Stimulated activated naive CD4-positive, alpha-beta T cell treated with Interleukin-2 at 50 U/mL for 16 hours (primary cell): ENCODE data around the gene MCTP2.

Source experiments
- DNase-seq: peaks from one replicate; lab custom pipeline; 2025; lab: John Stamatoyannopoulos, UW

MCTP2 gene

DNA sequence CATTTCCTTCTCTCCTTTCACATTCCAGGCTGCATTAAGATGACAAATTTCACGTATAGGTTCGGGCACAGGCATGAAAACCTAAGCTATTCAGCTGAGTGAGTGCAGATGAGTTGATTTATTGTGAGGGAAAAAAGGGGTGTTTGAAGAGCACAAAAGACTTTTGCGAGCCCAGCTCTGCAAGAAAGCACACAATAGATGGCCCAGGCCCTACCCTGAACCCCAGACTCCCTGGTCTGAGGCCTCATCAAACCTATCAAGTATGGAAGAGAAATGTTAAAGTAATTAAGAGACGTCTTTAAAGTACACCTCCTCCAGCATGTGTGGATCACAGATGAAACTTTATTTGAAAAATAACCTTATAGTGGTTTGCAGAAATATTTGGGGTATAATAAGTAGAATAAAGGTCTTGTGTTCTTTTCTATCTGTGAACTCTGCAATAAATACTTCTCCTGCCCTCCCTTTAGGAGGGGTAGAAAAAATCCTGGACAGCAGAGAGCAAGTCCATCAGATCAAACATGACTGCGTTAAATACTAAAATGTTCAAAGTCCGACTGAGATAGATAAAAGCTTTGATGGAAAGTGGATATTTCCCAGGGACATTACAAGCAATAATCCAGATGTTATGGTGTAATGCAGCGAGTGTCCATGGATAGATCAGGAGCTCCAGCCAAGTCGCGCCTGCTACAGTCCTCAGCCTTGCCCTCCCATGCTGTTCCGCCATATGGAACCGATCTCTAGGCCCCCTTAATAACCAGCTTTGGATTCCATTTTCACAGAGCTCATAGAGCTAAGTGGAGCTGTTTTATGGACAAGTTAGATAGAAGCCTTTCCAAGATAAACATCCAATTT, 121.5 kb downstream of the MCTP2 start:
- no peak for DNase-seq

DNA sequence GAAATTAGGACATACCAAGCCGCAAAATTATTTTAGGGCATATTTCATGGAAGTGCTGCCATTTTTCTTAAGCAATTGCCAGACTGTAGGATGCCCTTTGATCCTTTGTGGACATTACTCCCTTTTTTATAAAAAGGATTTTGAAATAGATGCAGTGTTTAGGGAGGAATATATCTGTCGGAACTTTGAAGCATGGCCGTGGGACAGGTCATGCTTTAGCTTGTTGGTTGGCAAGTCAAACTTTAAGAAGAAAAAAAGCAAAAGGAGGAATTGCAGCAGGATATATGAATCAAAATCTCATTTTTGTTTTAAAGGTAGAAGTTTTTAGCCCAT, 122.1 kb downstream of the MCTP2 start:
- DNase-seq = no peak

DNA sequence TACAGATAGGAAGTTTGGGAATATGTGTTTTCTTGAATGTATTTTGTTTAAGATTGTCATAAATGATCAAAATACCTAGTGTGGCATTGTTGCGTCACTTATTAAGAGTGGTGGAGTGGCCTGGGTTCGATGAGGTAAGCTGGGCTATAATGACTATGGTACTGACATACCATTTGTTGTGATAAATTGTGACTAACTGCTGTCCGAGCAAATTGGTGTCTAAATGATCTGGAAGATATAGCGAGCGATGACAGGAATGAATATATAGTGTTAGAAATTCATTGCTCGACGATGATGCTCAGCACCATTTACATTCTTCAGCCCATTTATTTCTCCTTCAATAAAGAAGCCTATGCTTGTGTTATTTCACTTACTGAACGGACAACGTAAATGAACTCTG, 123.3 kb downstream of the MCTP2 start:
- DNase-seq = no peak

DNA sequence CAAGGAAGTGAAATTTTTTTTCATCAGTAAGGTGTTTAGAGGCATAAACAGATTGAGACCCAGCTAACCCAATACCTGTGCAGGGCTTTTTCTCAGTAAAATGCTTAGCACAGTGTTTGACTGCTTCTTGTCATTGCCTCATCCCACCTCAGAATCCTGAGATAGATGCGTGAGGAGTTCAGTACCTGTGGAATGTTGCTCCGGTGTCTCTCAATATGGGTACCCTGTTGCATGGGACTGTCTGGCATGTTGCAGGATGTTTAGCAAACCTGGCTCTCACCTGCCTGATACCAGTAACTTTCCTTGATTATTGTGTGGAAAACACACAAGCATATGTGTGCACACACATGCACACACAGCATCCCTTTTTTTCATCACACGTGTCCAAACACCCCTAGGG, 128.4 kb downstream of the MCTP2 start:
- DNase-seq = no peak

DNA sequence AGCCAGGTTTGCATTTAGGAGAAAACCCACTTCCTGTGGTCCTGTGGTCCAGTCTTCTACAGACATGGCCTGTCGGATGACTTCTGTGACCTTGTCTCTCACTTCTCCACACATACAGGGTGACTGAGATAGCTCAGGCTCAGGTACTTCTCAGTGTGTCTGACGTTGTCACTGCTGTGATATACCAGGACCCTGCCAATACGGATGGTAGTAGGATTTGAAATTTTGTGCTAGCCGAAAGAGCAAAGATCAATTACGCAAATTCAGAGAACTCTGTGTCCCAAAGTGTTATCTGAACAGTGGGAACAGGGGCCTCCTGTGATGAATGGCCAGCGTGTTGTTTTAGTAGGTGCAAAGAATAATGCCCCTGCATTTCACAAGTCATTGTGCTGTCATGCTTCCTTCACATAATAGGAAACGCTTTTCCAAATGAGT, 128.9 kb downstream of the MCTP2 start:
- DNase-seq = no peak

DNA sequence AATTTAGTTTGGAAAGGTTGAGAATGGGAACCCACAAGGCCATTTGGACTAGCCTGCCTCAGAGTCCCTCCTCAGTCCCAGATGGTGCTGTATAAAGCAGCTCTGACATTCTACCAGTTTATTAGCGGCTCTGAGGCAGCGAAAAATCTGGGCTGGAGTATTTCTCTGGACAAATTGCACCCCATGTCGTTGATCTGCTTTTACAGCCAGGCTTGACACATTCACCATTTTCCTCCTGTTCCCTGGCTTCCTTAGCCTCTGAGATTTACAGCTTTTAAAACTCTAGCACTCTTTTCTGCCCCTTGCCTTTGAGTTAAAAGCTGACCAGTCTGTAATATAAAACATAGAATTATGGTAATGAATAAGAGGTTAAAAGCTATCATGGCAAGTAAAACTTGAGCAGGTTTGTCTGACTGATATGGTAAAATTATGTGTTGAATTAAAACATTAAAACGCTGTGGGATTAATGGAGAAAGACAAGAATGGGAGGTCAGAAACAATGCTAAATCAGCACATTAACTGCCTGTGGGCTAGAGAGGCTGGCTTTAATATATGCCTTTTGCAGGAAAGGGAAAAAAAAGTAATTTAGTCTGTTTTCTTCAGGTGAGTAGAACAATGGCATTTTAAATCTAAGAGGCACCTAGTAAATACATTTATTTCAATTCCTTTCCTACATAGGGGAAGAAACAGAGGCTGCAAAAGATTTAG, 131.2 kb downstream of the MCTP2 start:
- DNase-seq = no peak

DNA sequence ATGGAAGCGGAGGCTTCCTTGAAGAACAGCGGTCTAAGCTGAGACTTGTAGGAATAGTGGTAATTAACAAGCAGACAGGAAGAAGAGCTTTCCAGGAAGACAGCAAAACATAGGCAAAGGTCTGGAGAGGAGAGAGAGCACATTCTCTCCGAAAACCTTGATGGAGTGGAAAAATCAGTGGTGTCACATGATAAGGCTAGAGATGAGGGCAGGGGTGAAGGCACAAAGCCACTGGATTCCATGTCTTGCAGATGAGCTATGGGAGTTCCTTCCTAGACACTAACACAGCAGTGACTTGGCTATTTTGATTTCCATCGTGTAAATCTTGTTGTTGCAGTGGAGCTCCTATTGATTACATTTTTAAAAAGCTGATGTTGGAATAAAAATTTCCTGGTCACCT, 132.0 kb downstream of the MCTP2 start:
- DNase-seq = no peak

DNA sequence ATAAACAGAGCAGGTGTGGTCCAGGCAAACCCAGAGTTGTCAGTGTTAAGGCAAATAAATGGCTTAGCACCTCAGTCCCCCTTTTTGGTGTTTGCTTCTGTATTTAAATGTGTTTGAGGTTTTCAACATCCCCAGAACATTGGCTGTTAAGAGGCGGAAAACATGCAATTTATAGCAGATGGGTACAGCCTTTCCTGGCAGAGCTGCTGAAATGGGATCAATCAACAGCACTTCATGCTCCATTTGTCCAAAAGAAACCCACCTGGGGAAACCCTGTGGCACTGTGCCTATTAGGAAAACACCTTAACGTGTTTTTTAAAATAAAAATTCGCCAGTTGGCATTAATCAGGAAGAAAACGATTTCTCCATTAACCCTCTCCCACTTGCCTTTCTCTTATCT, 135.4 kb downstream of the MCTP2 start:
- no peak for DNase-seq

DNA sequence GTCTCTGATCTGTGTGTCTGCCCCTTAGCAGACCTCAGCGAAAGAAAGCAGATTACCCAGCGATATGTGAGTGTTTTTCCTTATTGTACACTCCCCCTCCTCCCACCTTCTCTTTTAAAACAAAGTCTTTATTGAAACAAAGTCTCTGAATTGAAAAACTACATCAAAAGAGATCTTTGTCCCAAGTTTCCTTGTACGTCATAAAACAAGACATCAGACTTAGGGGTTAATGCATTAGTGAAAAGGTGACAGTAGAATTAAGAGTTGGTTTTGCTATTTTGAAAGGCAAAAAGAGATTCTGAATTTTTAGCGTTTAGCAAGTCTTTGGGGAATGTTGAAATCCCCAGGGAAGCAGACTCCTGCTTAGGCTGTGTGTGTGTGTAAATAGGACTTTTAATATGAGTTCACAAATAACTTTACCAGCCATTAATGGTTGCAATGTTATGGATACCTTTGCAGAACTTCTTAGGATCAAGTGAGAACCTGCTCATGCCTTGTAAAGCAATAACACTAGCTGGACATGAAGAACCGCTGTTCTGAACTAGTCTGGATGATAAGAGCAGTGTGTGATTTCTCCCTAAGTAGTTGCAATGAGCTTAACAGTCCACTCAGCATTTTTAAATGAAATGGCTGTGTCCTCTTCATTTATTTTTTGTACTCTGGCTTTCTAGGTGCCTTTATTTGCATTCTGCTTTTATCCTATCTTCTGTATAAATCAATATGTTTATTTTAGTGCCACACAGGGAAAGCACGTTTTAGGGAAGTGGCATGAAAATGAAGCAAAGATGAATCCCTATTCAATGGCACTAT, 136.6 kb downstream of the MCTP2 start:
- no peak for DNase-seq

DNA sequence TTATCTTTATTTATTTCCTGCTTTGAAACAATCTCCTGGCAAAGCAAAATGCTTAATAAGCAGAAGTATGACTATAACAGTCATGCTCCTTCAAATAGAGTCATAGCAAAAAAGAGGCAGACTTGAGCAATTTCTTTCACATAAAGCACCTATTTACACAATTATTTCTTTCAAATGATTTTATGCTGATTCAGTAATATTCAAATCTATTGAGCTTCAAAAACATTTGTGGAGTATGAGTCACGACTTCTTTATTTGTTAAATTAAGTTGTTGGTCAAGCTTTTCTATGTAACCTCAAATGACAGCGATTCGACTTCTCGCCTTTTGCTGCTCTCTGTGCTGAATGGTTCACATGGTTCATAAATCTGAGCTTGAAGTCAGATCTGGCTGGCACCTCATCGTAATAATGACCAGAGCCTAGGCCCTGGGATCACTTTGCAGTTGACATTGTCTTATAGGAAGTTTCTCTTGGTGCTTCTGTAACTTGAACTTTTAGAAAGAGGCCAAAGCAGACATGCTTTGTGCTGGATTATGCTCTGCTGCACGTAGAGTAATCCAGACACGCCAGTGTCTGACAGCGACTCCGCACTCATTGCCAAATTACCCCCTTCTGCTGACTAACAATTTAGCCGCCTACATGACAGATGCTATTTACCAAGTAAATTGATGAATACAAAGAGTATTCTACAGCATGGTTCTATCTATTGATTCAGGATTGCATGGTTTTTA, 139.0 kb downstream of the MCTP2 start:
- no peak for DNase-seq

DNA sequence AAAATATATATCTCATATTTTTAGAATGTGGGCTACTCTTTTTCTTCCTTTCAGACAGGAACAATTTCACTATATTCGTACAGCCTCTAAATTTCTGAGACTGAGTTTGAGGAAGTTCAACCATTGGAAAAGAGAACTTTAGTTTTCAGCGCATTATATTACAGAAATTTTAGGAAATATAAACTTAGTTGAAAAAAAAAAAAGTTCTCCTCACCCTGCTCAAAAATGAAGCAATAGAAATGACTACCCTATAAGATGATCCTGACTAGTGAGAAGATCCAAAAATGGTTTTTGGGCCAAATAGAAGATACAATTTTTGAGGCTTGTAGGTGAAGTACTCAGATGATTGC, 139.6 kb downstream of the MCTP2 start:
- DNase-seq = no peak

DNA sequence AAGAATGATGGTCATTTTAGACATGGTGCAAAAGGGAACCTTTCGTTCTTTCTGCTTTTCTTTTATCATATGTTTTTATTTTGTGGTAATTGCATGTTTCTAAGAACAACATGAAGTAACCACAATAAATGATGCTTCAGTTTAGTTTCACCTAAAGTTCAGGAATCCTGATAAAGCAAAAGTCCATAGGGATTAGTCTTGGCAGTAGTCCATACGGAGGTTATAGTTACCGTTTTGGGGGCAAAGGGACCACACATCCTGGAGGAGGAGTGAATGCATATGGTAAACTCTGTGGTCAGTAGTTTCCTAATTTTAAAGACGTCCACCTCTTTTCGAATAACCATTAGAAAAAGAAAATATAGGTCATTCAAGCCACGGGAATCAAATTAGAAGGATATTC, 141.5 kb downstream of the MCTP2 start:
- no peak for DNase-seq

DNA sequence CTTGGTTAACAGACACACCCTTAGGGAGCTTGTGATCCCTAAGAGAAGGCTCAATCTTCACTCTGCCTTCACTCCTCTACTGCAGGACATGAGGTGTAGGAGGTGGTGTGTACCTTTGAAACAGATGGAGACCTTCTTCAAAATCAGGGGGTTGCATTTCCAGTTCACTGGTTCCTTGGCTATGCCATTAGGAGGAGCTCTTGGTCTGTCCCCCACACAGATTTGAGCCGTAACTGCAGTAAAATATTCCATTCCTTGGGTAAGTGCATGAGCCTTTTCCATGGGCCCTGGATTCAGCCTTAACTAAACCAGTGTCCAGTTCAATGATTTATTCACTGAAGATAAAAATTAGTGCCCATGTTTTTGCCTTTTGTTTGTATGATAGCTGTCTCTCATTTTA, 144.6 kb downstream of the MCTP2 start:
- DNase-seq = no peak

DNA sequence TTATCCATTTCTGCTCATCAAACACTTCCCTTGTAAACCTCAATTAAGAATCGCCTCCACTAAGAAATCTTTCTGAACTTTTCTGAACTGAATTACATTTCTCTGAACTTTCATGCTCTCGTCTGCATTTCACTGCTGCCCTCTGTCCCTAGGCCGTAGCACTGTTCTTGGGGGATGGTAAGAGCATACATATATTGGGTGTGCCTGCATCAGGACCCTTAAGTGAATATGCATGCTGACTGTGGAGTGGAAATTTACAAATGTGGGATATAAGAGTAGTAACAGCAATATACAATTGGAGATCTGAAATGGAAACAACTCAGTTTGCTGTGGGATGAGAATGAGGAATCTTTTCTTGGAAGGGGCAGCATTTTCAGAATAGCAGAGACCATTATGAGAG, 148.6 kb downstream of the MCTP2 start:
- DNase-seq = no peak

DNA sequence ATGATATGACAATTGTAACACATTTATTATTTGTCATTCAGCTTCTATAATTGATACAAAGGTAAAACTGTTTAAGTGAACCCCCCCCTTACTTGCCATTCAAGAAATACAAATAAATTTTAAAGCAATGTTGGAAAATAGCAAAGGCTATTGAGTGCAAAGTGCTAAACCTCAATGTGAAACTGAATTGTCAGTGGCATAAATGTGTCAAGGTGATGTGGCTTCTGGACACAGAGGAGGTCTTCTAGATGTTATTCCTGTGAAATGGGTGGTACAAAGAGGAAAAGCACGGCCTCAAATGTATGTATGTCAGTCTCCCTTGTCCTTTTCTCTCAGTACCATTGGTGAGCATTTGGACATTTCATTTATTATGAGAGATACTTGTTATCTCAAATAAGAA, 149.4 kb downstream of the MCTP2 start:
- no peak for DNase-seq

DNA sequence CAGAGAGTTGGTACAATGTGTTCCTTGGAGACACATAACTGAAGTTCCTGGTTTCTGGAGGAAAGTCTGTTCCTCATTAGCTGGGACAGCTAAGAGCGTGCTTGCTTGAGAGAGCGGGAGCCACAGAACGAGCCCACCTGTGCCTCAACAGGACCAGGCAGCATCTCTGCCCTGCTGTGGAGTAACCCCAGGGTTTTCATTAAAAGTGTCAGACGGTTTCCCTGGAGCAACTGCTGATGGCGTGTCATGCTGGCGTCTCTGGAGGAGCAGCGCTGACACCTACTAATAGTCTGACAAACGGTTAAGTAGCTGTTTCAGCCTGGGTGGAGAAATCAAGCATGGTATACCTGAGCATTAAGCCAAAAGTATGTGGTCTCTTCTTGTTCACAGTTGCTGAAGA, 150.0 kb downstream of the MCTP2 start:
- DNase-seq = no peak

DNA sequence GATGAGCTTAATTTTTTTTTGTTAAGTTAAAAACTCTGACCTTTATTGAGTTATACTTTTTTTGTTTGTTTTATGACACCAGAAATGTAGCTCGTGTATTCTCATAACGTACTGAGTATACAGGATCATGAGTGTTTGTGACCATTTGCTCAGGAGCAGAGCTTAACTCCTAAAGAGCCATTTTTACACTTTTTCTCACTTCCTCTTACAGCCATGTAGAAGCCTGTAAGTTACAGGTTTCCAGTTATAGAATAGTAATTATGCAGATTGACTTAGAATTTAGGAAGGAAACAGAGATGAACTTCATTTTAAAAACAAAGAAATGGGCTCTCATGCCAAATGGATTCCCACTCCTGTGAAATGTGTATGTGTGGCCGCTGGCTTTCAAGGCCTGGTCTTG, 151.7 kb downstream of the MCTP2 start:
- no peak for DNase-seq

DNA sequence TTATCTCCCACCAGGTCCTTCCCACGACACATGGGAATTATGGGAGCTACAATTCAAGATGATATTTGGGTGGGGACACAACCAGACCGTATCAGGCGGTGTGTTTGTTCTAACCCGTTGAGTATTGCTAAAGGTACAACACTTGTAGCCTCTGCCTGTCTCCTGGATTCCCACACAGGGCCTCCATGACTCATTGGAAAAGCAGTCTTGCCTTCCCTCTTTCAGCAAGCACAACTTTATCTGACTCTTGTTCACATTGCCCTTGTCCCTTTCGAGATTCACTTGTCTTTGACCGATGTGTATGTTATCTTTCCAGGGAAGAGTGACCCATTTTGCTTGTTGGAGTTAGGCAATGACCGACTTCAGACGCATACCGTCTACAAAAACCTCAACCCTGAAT, 152.3 kb downstream of the MCTP2 start:
- no peak for DNase-seq

DNA sequence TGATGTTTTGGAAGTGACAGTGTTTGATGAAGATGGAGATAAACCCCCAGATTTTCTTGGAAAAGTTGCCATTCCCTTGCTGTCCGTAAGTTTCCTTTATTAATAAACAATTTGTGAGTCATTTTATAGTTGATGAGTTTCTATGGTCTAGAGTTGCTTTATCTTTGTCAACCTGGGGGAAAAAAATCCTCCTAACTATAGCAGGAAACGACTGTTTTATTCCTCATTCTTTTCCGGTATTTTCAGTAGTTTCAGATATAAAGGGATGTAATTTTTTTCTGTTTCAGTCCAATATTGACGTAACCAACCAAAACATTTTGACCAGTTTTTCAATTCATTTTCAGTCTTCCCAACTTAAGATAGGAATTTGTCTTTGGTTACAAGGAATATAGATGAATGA, 154.1 kb downstream of the MCTP2 start:
- DNase-seq = no peak

DNA sequence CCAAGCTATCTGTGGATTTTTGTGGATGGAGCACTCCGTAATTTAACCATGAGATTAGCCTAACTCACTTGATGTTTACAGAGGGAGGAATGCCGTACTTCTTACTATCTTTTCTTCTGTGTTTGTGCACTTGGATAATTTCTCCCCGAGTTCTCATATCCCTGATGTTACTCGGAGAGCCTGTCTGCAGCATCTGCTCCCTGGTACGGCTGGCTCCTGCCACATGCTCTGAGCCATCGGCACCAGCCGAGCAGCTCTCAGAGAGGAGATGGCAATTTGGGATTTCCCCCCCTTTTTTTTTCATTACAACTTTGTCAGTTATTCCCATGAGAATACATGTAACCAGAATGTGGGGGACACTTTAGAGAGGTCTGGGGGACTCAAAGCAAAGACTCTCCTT, 155.0 kb downstream of the MCTP2 start:
- DNase-seq = no peak

DNA sequence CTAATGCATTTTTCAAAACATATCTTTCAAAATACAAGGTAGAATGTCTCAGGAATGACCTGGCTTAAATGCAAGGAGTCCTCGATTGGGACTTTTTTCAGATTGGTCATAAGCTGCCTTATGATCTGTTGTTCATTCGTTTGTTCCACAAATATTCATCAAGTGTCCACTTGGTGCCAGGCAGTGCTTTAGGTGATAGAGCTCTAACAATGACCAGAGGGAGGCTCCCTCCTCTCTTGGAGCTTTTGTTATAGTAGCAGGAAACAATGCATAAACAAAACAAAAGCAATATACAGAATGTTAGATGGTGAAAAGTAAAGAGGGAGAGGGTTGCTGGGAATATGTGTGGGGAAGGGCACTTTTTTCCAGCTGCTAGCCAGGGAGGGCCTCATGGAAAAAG, 156.1 kb downstream of the MCTP2 start:
- no peak for DNase-seq

DNA sequence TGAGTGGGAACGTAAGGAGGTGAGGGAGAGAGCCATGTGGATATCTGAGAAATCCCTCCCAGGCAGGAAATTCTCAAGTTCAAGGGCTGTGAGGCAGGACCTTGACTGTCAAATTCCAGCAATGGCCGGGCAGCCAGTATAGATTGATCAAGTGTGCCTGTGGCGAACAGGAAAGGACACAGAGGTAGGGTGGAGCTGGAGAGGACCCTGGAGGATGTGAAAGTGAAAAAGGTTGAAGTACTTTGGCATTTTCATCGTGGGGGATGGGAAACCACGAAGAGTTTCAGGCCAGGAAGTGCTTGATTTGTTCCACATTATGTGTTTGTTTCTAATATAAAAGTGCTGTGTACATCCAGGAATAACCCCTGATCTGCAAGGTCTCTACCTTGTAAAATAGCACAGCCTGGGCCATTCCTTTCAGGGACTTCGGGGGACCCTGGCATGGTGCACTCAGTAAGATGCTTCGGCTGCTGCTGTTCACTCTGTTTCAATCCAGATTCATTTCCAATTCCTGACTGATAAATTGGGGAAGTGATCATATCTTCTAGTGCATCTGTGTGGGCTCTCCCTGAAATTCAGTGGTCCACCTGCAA, 156.6 kb downstream of the MCTP2 start:
- no peak for DNase-seq
